Activated CD4-positive, alpha-beta T cell treated with anti-CD3 and anti-CD28 coated beads for 1 hour (primary cell): ENCODE data around the gene TMIE.
A peak's percentile ranks its signal among the peaks of the same experiment; 100 is the strongest.

Source experiments
- DNase-seq: peaks from one replicate; pipeline ENCODE4 v3.0.0-alpha.2; 2020

TMIE gene, protein sequence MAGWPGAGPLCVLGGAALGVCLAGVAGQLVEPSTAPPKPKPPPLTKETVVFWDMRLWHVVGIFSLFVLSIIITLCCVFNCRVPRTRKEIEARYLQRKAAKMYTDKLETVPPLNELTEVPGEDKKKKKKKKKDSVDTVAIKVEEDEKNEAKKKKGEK

DNA sequence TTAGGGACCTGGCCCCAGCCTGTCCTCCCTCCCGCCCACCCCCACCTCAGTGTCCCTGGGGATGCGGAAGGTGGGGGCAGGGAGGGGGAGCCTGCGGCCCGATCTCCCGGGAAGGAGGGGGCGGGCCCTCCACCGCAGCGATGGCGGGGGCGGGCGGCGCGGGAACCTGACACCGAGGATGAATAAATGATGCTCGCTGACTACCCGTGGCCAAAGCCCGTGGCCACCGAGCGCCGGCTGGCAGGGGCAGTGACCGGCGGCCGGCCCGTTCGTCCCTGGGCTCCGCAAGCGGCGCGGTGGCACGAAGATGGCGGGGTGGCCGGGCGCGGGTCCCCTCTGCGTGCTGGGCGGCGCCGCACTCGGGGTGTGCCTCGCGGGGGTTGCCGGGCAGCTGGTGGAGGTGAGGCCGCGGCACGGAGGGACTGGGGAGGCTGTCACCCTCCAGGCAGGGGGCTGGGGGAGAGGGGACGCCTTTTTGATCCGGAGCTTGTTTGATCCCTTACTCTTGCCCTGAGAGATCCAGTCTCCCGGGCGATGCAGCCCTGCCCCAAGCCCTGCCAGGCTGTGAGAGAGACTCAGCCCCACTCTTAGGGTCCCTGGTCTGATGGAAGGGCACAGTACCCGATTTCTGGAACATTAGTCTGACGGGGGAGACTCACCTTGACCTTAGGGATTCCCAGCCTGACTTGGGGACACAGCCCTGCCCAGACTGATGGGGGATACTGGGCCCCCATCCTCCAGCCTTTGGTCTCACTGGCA lies at the start of gene TMIE:
TMIE (plus strand) TSS at position 212 of the 759 bp plus-strand sequence; CDS start at position 308, 96 bp downstream.
- DNase-seq = no peak

DNA sequence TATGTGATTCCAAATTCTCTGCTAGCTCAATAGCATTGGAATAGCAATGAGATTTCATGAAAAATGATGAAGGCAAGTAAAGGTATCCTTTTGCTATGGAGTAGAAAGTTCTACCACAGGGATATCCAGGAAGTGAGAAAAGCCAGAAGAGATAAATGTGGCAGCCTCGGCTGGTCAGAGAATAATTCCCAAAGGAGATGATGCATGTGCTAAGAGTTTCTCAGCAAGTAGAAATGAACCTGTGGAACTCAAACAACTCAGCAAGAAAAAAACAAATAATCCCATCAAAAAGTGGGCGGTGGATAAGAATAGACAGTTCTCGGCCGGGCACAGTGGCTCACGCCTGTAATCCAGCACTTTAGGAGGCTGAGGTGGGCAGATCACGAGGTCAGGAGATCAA lies 45.9 kb upstream of the TMIE start:
- DNase-seq = no peak

DNA sequence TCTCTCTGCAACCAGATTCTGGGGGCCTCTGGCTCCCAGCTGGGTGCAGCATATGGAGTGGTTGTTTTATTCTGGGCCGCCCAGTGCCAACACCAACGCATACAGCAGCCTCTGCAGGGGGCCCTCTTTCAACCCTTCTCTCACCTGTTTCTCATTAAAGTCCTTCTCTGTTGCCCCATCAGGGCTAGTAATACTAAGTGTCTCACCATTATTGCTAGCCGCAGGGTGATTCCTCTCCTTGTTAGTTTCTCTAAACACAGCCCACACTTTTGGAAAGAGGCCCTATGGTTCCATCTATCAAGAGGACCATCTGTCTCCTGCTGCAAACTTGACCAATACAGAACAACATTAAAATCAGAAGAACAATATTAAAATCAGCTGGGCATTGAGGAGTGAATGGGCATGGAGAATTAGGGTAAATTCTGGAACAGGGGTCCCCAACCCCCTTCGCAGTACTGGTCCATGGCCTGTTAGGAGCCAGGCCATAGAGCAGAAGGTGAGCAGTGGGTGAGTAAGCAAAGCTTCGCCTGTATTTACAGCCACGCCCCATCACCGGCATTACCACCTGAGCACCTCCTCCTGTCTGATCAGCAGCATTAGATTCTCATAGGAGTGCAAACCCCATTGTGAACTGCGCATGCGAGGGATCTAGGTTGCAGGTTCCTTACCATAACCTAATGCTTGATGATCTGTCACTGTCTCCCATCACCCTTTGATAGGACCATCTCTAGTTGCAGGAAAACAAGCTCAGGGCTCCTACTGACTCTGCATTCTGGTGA lies 44.2 kb upstream of the TMIE start:
- DNase-seq = no peak

DNA sequence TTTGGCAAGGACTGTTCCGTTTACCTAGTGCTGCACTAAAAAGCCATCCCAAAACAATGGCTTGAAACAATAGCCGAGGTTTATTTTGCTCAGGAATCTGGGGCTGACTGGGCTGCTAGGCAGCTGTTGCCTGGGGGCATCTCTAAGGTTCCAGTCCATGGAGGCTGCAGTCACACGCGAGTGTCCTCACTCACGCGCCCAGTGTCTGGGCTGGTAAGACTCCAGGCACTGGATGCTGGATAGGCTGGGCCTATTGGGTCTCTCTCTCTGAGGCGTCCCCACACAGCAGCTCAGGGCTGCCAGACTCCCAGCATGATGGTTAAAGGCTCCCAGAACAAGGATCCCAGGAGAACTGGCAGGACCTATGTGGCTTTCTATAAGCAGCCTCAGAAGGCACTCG lies 41.9 kb upstream of the TMIE start:
- no peak for DNase-seq

DNA sequence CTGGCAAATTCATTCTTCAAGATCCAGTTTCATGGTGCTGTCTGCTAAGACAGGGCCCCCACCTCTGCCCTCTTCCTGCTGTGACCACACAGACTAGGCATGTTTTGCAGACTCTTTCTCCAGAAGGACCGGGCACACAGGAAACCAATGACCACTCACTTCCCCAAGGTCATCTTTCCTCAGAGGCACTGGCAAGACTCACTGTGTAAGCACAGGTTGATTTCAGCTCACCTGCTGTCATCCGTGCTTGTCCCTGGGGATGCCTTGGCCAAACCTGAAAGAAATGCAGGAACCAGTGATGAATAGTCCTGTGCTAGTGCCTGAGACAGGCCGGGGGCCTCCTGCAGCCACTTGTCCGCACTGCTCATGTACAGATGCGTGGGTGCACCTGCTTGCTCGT lies 41.2 kb upstream of the TMIE start:
- DNase-seq = no peak

DNA sequence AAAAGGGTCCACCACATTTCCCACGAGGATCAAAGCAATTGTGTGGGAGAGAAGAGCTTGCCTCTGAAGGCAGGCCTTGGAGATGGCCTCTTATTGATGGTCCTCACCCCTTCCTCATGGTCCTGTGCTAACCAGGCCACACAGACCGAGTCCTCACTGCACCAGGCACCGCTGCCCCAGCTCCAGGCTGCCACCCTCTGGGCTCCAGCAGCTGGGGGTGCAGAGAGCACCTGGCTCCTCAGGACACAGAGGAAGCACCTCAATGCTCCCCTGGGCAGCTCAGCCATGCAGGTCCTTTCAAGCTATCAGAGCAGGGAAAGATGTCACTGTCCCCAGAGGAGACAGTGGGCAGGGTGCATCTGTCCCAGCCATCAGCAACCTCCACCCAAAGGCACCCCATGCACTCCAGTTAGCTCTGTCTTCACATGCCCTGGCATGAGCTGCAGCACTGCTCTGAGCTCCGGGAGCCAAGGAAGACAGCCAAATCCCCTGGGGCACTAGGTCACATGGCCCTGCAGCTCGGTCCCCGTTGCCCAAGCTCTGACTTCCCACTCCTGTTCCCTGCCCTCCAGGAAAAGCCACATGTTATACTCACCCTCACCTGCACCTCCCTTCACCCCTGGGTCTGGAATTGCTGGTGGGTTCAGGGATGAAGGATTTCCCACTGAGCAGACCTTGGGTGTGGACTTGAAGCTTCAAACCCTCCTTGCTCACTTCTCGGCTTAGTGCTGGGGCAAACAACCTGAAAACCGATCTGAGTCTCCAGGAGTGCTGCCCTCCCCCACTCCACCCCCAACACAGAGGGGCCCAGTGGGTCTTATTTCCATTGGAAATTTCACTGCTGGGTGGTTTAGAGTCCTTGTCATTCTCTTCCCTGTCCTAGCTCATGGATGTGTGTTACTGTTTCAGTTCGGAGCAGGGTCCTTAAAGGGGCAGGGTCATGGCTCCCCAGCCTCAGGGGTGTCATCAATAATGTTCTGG lies 40.4 kb upstream of the TMIE start:
- DNase-seq = no peak

DNA sequence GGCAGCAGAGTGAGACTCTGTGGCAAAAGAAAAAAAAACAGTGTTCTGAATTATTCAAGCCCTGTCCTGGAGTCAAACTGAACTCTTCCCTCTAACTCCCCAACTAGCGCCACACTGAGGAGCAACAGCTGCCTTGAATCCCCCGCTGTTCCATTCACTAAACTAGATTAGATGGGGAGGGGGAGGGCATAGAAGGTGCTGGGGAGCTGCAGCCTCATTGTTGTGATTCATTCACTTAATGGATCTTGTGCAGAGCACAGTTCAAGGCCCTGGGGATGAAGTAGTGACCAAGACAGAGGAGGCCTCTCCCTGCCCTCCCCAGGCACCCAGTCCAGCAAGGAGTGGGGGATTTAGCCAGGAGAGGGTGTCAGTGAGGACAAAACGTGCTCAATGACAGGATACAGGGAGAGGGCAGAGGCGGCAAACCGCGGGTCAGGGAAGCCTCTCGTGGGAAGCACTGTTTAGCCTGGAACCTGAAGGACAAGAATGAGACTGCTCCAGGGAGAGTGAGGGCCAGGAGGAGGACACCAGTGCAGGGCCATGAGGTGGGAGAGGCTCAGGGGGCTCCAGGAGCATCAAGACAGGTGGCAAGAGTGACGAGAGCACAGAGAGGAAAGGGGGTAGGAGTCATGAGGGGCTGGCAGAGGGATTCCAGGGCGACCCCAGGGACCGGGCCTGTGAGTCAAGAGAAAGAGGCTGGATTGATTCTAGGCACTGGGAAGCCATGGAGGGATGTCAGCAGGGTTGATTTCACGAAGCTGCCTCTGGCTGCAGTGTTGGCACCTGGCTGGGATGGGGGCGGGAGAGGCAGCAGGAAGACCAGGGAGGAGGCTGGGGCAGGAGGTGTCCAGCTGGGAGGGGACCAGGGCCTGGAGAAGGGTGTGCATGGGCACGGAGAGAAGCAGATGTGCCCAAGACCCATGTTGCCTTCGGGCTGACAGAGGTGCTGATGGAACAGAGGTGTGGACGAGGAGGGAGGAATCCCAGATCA lies 39.1 kb upstream of the TMIE start:
- DNase-seq = no peak

DNA sequence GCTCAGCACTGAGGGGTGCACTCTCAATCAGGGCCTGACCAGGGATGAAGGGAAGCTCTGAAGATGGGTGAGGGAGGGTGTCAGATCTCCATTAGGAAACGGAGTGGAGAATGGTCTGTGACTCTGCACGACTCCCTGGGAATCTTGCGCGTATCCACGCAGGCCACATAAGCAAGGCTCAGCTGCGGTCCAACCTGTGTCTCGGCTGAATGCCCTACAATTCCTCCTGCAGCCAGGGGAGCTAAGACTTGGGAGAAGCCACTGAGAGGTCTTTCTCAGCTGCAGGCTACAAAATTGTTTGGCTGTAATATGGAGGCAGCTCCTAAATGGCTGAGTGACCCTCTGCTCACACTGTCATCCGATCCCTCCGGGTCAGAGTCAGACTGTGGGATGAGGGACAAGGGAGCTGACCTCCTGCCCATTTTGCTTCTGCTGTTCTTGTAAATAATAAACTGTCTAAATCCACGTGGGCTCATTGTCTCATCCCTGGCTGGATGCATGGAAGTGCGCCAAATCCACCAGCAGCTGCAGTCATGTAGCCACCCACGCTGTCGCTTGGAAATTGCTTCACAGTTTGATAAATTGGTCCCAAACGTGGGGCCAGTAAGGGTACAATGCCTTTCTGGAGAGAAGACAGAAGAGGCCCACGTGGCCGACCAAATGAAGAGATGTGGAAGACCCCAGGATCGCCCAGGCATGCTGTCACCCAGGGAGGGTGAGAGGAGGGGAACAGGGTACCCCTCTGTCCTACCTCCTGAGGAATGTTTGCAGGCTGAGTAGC lies 38.2 kb upstream of the TMIE start:
- no peak for DNase-seq

DNA sequence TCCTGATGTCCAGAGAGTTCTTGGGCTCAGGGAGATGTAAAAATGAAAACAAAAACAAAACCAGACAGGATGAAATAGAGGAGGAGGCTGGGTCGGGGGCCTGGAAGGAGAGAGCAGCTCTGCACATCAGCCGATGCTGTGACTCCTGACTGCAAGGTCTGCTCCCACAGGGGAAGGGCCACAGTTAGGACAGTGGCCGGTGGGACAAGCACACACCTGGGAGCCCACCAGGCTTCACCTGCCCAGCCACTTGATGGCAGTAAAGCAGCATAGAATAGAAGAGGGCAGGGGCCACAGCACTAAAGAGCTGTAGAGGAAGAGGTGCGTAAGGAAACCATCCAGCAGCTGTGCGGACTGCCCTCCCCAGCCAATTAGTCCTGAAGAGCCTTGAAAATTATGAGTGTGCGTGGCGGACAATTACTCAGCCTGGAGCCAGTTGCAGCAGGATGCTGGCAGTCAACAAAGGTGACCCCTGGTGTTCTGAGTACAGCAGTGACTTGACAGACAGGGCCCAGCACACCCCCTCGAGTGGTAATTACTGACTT lies 37.5 kb upstream of the TMIE start:
- no peak for DNase-seq

DNA sequence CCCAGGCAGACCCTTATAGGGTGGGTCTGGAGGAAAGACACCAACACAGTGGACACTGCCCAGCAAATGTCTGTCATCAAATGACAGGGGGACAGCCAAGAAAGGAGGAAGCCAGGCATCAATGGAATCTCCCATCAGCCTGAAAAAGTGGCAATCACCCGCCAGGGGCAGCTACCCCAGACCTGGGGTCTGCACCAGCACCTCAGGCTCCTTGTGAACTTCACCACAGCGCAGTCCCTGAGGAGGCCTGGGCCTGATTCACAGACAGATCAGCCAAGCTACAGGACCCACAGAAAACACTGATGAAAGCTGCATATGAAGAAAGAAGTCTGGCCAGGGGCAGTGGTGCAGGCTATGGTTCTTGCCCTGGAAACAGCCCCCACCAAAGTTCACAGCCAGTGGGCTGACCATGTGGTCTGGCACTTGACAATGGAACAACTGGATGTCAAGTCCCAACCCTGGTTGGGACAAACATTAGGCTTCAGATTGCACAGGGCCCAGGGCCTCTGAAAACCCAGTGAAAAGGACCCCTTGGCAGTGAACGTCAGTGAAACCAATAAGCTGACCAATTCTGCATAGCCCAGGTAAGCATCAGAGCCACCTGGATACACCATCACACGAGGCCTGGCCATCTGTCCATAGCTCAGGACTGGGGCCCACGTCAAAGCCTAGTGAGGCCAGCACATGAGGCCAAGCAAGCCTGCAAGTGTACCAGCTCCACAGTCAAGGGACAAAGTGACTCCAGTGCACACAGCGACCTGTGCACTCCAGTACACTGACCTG lies 36.8 kb upstream of the TMIE start:
- no peak for DNase-seq

DNA sequence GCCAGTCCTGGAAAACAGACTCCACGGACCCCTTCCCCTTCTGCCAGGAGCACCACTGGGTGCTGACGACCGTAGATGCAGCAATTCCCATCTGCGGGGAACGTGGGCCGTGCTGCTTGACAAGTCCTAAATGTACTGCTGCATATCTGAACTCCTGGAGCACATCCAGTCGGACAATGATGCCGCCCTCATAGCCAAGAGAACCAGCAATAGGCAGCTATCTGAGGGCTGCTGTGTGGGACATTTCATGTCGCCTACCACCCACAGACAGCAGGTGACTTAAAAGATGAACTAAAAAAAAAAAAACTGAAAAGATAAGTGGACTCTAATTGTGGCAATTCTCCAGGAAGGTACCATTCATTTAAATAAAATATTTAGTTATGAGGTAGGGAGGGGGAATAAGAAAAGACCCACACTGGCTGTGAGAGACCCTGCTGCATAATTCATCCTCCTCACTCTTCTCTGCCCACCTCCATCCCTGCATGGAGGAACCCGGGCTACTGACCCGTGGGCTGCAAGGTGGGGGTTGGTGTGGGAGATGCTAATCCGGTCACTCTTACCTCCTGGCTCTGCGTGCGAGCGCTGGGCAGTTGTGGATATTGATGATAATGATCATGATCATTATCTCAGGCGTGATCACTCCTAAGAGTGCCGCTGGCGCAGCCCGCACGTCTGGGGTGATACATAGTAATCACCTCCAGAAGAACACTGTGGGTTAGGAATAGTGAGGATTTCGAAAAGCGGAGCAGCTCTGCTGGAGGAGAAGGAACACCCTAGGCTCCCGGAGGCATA lies 36.0 kb upstream of the TMIE start:
- DNase-seq = no peak

DNA sequence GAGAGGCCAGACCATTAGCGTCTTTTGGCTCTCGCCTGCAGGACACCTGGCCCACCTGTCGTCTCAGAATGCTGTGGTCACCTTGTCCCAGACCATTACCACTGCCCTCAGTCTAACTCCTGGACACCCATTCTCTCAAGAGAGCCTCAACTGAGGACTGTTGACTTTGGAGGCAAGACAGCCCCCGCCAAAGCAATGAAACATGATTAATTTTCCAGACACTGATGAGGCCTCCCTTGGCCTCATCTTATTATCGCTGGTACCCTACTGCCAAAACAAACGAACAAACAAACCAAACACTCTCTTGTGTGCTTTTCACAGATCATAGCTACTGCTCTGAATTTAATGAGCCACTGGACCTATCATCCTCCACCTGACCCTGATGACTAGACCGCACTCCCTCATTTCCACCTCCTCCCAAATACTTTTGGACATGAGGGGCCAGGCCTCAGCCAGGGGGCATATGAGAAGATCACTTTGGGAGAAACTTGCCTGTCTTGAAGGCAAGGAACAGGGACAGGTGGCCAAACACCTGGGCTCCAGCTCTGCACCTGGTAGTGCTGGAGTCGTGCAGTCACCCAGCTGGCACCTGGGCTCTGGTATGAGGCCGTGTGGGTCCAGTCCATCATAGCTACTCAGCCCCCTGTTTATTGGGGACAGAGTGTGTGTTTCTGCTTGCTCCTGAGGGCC lies 35.3 kb upstream of the TMIE start:
- no peak for DNase-seq

DNA sequence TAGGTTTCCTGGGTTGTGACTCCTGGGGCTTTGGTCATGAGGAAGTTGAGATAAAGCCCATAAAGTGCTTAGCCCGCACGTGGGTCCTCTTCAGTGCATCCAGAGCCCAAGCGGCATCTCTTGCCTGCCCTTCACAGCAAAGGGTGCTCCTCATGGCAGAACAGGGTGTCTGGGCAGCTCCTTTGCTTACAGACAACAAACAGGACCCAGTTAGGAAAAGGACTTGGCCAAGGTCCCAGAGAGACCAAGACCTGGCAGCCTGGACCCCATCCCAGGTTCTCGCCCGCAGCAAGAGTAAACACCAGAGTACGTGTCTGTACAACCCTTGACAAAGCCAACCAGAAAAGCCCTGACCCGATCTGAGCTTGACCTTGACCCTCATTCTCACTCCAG lies 34.7 kb upstream of the TMIE start:
- DNase-seq = no peak

DNA sequence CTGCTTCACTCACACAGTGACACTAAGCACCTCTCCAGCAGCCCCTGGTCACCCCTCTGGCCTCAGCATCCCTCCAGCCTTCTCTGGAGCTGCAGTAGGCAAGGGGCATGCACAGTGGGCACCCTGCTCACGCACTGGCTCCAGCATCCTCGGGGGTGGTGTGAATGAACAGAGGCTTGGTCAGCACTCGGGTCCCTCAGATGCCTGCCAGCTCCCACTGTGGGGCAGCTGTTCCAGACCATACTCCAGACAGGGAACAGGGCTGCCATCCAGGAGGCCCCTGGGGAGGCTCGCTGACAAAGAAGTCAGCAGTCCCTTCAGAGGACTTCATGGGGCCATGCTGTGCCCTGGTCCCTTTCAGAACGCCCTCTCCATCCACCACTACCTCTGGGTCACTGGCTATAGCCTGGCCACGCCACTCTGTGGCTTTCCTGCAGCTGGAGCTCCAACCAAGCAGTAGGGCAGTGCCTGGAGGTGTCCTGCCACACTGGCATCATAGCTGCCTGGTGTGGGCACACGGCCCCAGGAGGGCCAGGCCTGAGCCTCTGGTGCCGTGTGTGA lies 34.1 kb upstream of the TMIE start:
- peak; percentile 5 for DNase-seq

DNA sequence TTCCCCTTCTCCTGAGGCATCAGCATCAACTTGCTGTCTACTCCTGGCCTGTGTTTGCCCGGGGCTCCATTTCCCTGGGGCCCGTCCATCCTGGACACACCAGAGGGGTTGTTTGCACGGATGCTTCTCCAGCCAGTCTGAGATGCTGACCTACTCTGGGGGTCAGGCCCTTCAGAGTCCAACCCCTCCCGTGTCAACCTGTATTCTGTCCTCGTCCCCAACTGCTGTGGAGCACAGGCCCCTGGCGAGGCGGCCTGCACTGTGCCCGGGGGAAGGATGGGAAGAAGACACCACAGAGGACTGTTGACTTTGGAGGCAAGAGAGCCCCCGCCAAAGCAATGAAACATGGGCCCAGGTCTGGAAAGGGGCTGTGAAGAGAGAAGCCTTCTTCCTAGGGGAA lies 33.5 kb upstream of the TMIE start:
- DNase-seq = no peak

DNA sequence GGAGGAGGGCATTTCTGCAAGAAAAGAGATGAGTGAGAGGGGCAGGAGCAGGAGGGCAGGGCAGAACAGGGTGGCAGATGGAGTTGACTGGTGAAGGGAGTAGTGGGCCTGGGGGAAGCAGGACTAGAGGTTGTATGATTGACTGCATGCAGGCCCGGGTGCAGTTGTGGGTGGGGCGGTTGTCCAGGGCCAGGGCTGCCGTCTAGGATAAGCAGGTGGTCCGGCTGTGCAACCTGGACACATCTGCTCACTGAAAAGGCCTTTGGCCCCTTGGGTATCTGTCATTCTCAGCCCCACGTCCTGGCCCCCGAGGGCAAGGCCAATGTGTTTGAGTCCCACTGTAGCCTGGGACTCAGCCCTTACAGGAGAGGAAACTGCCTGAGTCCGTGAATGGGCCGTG lies 33.1 kb upstream of the TMIE start:
- peak; percentile 2 for DNase-seq

DNA sequence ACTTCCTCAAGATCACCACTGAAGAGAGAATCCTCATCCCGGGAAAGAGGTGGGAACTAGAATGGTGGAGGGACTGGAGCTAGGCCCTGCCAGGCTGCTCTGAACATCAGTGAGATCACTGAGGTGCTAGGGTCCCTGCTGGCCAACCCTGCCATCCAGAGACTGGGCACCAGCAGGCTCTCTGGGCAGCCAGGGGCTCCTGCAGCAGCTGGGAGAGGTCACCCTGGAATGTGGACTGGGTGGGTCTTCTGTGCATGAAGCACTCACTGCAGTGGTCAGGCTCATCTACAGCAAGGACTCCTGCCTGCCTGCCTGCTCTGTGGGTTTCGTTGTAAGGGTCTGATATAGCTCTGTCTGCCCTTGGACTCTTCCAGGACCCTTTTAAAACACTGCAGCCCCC lies 32.6 kb upstream of the TMIE start:
- DNase-seq = no peak
